Measurements from ENCODE around the gene LLCFC1.

- TF ChIP-seq POLR2A (IDR thresholded peaks at IDR 0.05) (no peak), CTCF (IDR thresholded peaks at IDR 0.05) (no peak)
These were observed 3.2 kb upstream of the LLCFC1 start for GRCh38 chr7:142935941-142936565.

All from adrenal gland (tissue), 5 donors.